Bronchial smooth muscle cell (primary cell): ENCODE results near the gene YBEY. TPM values are rescaled to one million over a fixed set of nuclear protein-coding genes. Genes with fewer than 3 reads are reported as not detected.

Experiments used
- total RNA-seq: library from RNA; depleted of rRNA; stranded (reverse); fragments of >200 nt; gene quantifications from 2 replicates; pipeline ENCODE4 v1.2.1, GENCODE V29; 2014

The YBEY gene
- 18.8 TPM in 2 replicates for total RNA-seq

GRCh38 chr21:46285761-46286647 is at the start of gene YBEY:
Gene YBEY (plus strand): TSS chr21:46286342. CDS start chr21:46286914, 572 bp downstream.

GRCh38 chr21:46285206-46285661 is 908 bp upstream of the YBEY start, which contains the start of gene MCM3AP:
Gene MCM3AP (minus strand): TSS chr21:46285611. CDS start chr21:46285286, 325 bp downstream.

GRCh38 chr21:46323710-46324389 is 37.7 kb downstream of the YBEY start, which contains the start of the genes C21orf58 and PCNT:
Gene C21orf58 (minus strand): TSS chr21:46323870. CDS start chr21:46322738, 1,132 bp downstream.
Gene PCNT (plus strand): TSS chr21:46324156. CDS start chr21:46324229, 73 bp downstream.

Other genes with a start within 250 kb of the YBEY start
- 1,128 and 2,830 TPM in 2 replicates for gene COL6A2, start 188.2 kb upstream of the YBEY start, total RNA-seq
- 0.60 and 0.63 TPM in 2 replicates for gene FTCD, start 130.8 kb upstream of the YBEY start, total RNA-seq
- 5.0 and 9.3 TPM in 2 replicates for gene SPATC1L, start 101.9 kb upstream of the YBEY start, total RNA-seq
- gene LSS, start 57.6 kb upstream of the YBEY start, total RNA-seq: 111 and 122 TPM in 2 replicates
- gene MCM3AP, start 731 bp upstream of the YBEY start, total RNA-seq: 64.1 and 68.7 TPM in 2 replicates
- gene C21orf58, start 37.5 kb downstream of the YBEY start, total RNA-seq: 1.8 and 1.9 TPM in 2 replicates
- gene PCNT, start 37.8 kb downstream of the YBEY start, total RNA-seq: 16.1 and 19.9 TPM in 2 replicates
- 22.4 and 24.7 TPM in 2 replicates for gene DIP2A, start 172.5 kb downstream of the YBEY start, total RNA-seq